Common myeloid progenitor, CD34-positive (primary cell): Measurements from ENCODE around the gene OTUD7B.
A peak's percentile ranks its signal among the peaks of the same experiment; 100 is the strongest.

Experiments used
- CTCF ChIA-PET: fragments of 350-600 bp; sonication (Branson Sonifier 250); formaldehyde crosslinking; loops from one replicate; lab custom pipeline; 2021; ENCODE audit warnings: antibody characterized with exemption; lab: Charles Lee
- POLR2A ChIA-PET: fragments of 350-600 bp; sonication (Branson Sonifier 250); formaldehyde crosslinking; loops from one replicate; lab custom pipeline; 2021; ENCODE audit warnings: antibody characterized with exemption; lab: Charles Lee
- DNase-seq, 3 donors: peaks; one replicate each; pipeline versions ENCODE4 v3.0.0 to v3.0.0-alpha.2; 2013
- H3K27ac ChIP-seq, 2 experiments: 1 replicate in 1 of 2; 2 replicates in 1 of 2; pipeline ENCODE4 v1.7.0; 2013; ENCODE audit warnings: inconsistent platforms in 2 of 2, low read length in 2 of 2, mild to moderate bottlenecking in 2 of 2, low read depth in 1 of 2, moderate library complexity in 1 of 2; ENCODE audit not compliant: severe bottlenecking in 2 of 2, insufficient read depth in 1 of 2, poor library complexity in 1 of 2
- H3K27me3 ChIP-seq, 5 experiments: replicated peaks in 2 of 5; 1 replicate in 3 of 5; 2 replicates in 2 of 5; pipeline versions ENCODE4 v1.6.1 to v1.7.0; 2013; ENCODE audit warnings: low read length in 4 of 5, mild to moderate bottlenecking in 2 of 5, moderate library complexity in 2 of 5, inconsistent platforms in 1 of 5; ENCODE audit not compliant: insufficient read depth in 5 of 5, control insufficient read depth in 4 of 5
- H3K36me3 ChIP-seq, 4 experiments: 1 replicate in 2 of 4; 2 replicates in 2 of 4; pipeline versions ENCODE4 v1.6.1 to v1.7.0; 2013; ENCODE audit warnings: low read length in 3 of 4, control low read depth in 1 of 4, mild to moderate bottlenecking in 1 of 4; ENCODE audit not compliant: control insufficient read depth in 4 of 4, insufficient read depth in 4 of 4
- H3K4me1 ChIP-seq, 4 experiments: 1 replicate in 3 of 4; 2 replicates in 1 of 4; pipeline versions ENCODE4 v1.6.1 to v1.7.1; 2013; ENCODE audit warnings: low read length in 3 of 4, mild to moderate bottlenecking in 3 of 4, control low read depth in 1 of 4, inconsistent platforms in 1 of 4, moderate library complexity in 1 of 4; ENCODE audit not compliant: control insufficient read depth in 4 of 4, insufficient read depth in 4 of 4; ENCODE audit errors: control extremely low read depth in 1 of 4
- H3K4me3 ChIP-seq, 7 experiments: 1 replicate in 4 of 7; 2 replicates in 3 of 7; pipeline versions ENCODE4 v1.5.1 to v1.7.0; 2013; ENCODE audit warnings: mild to moderate bottlenecking in 7 of 7, low read length in 6 of 7, moderate library complexity in 6 of 7, inconsistent platforms in 2 of 7, low read depth in 2 of 7, control low read depth in 1 of 7; ENCODE audit not compliant: insufficient read depth in 4 of 7, control insufficient read depth in 1 of 7; ENCODE audit errors: extremely low read depth in 1 of 7
- H3K9me3 ChIP-seq, 5 experiments: 1 replicate in 4 of 5; 2 replicates in 1 of 5; pipeline versions ENCODE4 v1.6.1 to v1.7.1; 2013; ENCODE audit warnings: low read length in 4 of 5, mild to moderate bottlenecking in 2 of 5, inconsistent platforms in 1 of 5, low read depth in 1 of 5, moderate library complexity in 1 of 5; ENCODE audit not compliant: control insufficient read depth in 4 of 5, insufficient read depth in 2 of 5; ENCODE audit errors: control extremely low read depth in 1 of 5
- WGBS: methylation state at CpG from one replicate; pipeline ENCODE4 v1.1.5; 2013; ENCODE audit not compliant: insufficient coverage; 5-methylcytosine and 5-hydroxymethylcytosine counted together

Gene OTUD7B

DNA sequence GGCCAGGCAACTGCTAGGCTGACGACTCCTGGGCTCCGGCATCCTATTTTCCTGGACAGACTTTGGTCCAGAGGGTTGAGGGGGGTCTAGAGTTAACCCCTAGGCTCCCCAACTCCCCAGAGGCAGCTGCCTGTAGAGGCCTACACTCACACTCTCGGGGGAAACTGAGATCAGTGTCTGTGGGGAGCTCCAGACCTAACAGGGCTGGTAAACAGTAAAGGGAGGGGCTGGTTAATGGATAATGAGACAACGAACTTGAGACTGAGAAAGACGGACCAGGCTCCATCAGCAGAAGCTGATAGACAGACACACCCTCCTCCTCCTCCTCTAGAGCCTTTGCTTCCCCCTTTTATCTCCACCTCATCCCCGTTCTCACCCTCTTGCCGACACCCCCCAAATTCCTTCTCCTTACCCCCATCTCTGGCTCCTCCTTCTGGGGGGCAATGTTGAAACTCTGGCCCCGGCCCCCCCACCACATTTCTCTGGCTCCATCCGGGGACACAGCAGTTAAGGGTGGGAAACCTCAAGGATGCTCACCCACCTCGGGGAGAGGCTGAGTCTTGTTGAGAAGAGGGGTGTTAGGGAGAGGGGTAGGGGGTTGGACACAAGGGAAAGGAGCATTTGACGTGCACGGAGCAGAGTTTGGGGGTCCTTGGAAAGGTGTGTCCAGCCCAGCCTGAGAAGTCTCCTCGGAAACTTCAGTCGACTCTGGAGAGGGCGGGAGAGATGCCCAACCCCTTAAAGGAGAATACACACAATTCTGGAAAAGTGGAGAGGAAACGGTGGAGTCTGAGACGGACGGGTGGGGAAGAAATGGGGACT, 74.1 kb downstream of the OTUD7B start, which contains the start of gene MTMR11:
Gene MTMR11, minus strand, starts transcription at position 710 of the 822 bp plus-strand sequence. Its CDS starts 232 bp downstream, at position 478.
- Histone ChIP-seq H3K27ac (no peak within 1 kb of the TSS), H3K4me3 (peak within 1 kb of the TSS in 1 of 7 experiments; percentile 42), H3K9me3 (no peaks in the 10 kb centered on the region), H3K27me3 (no peaks in the 10 kb centered on the region), H3K4me1 (peaks cover 0 to 24% (median 13%) of the 10 kb centered on the region in 4 experiments), H3K36me3 (no peaks in the 10 kb centered on the region)
- POLR2A ChIA-PET = no interaction called here
- DNase-seq = no peak
- 79% methylated on average over 9 of the region's 18 CpGs for WGBS
- CTCF ChIA-PET = no interaction called here

DNA sequence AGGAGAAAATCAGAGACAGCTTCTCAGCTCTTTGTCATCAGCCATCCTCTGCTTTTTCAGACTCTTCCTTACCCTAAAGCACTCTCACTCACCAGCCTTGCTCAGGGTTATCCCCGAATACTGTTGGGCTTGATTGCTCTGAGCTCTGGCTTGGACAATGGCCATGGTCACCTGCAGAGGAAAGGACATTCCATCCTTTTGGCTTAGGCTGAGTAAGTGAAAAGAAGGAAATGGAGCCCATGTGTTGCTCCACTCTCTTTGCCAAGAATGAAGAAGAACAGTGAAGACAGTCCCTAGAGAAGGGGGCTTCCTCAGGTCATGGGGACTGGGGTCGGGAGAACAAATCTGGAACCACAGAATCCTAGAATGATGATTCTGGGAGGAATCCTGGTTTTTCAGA, 76.2 kb downstream of the OTUD7B start:
- ChIA-PET POLR2A (no interaction called here), CTCF (interaction anchor here (1.3 to 1.4 kb wide), 2 partner anchors 8 to 235 kb away, joined by 3 read pairs; no protein-coding TSS in a partner anchor)
- Histone ChIP-seq H3K4me1 (peaks cover 0 to 24% (median 12%) of the 10 kb centered on the region in 4 experiments), H3K36me3 (no peaks in the 10 kb centered on the region), H3K27ac (no peak overlapping the region), H3K9me3 (no peaks in the 10 kb centered on the region), H3K4me3 (no peak overlapping the region), H3K27me3 (no peaks in the 10 kb centered on the region)
- 100% methylated on average over 1 of the region's 2 CpGs for WGBS
- DNase-seq = no peak

- H3K27ac ChIP-seq = no peak overlapping the region
- no peaks in the 10 kb centered on the region for H3K27me3 ChIP-seq
- no peaks in the 10 kb centered on the region for H3K36me3 ChIP-seq
- H3K4me1 ChIP-seq = peaks cover 5 to 26% (median 13%) of the 10 kb centered on the region in 4 experiments
- DNase-seq = no peak
- H3K9me3 ChIP-seq = no peaks in the 10 kb centered on the region
- ChIA-PET POLR2A (no interaction called here), CTCF (interaction anchor here (1.3 to 2.5 kb wide), 3 partner anchors 9 to 236 kb away, joined by 3 to 8 read pairs (median 3); no protein-coding TSS in a partner anchor)
- no peak overlapping the region for H3K4me3 ChIP-seq
- 100% methylated on average over 4 of the region's 4 CpGs for WGBS
Observed at GRCh38 chr1:149933208-149933607, 77.3 kb downstream of the OTUD7B start.

DNA sequence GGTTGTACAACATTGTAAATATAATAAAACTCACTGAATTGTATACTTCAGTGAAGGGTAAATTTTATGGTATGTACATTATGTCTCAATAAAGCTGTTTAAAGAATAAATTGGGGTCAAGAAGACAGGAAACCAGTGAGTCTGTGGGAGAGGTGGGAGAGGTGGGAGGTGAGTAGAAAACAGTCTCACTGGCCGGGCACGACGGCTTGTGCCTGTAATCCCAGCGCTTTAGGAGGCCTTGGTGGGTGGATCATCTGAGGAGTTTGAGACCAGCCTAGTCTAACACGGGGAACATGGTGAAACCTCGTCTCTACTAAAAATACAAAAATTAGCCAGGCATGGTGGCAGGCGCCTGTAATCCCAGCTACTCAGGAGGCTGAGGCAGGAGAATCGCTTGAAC, 78.1 kb downstream of the OTUD7B start:
- Histone ChIP-seq H3K4me1 (peaks cover 5 to 22% (median 9%) of the 10 kb centered on the region in 4 experiments), H3K36me3 (no peaks in the 10 kb centered on the region), H3K4me3 (no peak overlapping the region), H3K9me3 (no peaks in the 10 kb centered on the region), H3K27ac (no peak overlapping the region), H3K27me3 (no peaks in the 10 kb centered on the region)
- ChIA-PET CTCF (interaction anchor here (1.1 to 2.5 kb wide), 2 partner anchors 12 to 18 kb away, joined by 3 to 8 read pairs; no protein-coding TSS in a partner anchor), POLR2A (no interaction called here)
- no peak for DNase-seq
- WGBS = 97% methylated on average over 3 of the region's 8 CpGs

GRCh38 chr1:149931212-149931790, 79.2 kb downstream of the OTUD7B start:
- Histone ChIP-seq H3K4me1 (peaks cover 7 to 26% (median 14%) of the 10 kb centered on the region in 4 experiments), H3K4me3 (no peak overlapping the region), H3K27me3 (no peaks in the 10 kb centered on the region), H3K27ac (no peak overlapping the region), H3K9me3 (no peaks in the 10 kb centered on the region), H3K36me3 (peaks cover 0 to 4% (median 4%) of the 10 kb centered on the region in 4 experiments)
- CTCF ChIA-PET = interaction anchor here (2.5 kb wide), 1 partner anchor 13 kb away, joined by 8 read pairs; no protein-coding TSS in a partner anchor
- POLR2A ChIA-PET = interaction anchor here (0.6 to 0.7 kb wide), 2 partner anchors 66 to 220 kb away, joined by 3 to 13 read pairs; no protein-coding TSS in a partner anchor
- WGBS = 93% methylated on average over 10 of the region's 13 CpGs
- no peak for DNase-seq

DNA sequence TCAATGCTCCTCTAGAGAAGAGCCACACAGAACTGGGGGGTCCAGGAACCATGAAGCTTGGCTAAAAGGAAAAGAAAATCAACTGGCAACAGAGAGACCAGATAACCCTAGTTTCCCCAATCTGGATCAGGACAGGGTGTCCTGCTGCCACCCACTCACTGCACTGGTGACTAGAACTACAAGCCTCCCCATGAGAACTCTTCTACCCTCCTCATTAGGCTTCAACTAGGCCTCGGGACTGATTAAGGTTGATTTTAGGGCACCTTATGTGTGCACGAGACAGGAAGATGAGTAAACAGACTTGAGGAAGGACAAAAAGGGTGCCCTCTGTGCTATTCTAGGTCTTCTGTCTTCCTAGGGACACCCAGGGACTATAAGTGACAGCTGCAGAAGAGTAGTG, 80.7 kb downstream of the OTUD7B start:
- CTCF ChIA-PET = interaction anchor here (1.0 to 2.4 kb wide), 3 partner anchors 10 to 41 kb away, joined by 3 to 12 read pairs (median 5); a partner anchor contains a TSS
- H3K9me3 ChIP-seq = no peaks in the 10 kb centered on the region
- H3K27me3 ChIP-seq = no peaks in the 10 kb centered on the region
- WGBS = 100% methylated on average over 2 of the region's 2 CpGs
- no peak overlapping the region for H3K27ac ChIP-seq
- peaks cover 7 to 33% (median 18%) of the 10 kb centered on the region in 4 experiments for H3K4me1 ChIP-seq
- DNase-seq = no peak
- peaks cover 3 to 19% (median 18%) of the 10 kb centered on the region in 4 experiments for H3K36me3 ChIP-seq
- POLR2A ChIA-PET = interaction anchor here (2.4 kb wide), 1 partner anchor 43 kb away, joined by 17 read pairs; a partner anchor contains a TSS
- H3K4me3 ChIP-seq = no peak overlapping the region
